SK-N-SH (cell line): ENCODE results near the gene ZKSCAN1. TPM values are rescaled to one million over a fixed set of nuclear protein-coding genes. Genes with fewer than 3 reads are reported as not detected.

ENCODE experiments used
- CTCF ChIA-PET: fragments of 300-600, 350-600 bp; formaldehyde crosslinking; extraction: SDS; loops from one replicate; lab custom pipeline; 2021; lab: Yijun Ruan, JAX
- POLR2A ChIA-PET: fragments of 350-600 bp; sonication (Branson Sonifier 250); formaldehyde crosslinking; extraction: SDS; loops from one replicate; lab custom pipeline; 2020; ENCODE audit warnings: antibody characterized with exemption, inconsistent platforms; lab: Yijun Ruan, JAX
- DNase-seq: peaks from one replicate; pipeline ENCODE4 v3.0.0; 2012
- H2AFZ ChIP-seq: fragments of 200-600 bp; sonication (generic); 2 replicates; pipeline ENCODE4 v1.8.1; 2016; ENCODE audit warnings: antibody characterized with exemption, mild to moderate bottlenecking, low read depth
- H3F3A ChIP-seq: fragments of 200-600 bp; sonication (generic); replicated peaks from 2 replicates; pipeline ENCODE3; 2016; ENCODE audit warnings: antibody characterized with exemption, mild to moderate bottlenecking; ENCODE audit not compliant: insufficient read depth
- H3K27ac ChIP-seq, 2 experiments: fragments of 200-500 bp in 1 of 2; fragments of 200-600 bp in 1 of 2; sonication (Bioruptor generic) in 1 of 2; sonication (generic), shearing (Covaris generic) in 1 of 2; 2 replicates each; pipeline versions ENCODE4 v1.5.1 to v1.6.1; 2014 to 2016; ENCODE audit warnings: low read depth in 2 of 2, inconsistent platforms in 1 of 2, low read length in 1 of 2, mild to moderate bottlenecking in 1 of 2, mixed read lengths in 1 of 2
- H3K27me3 ChIP-seq: fragments of 200-600 bp; sonication (generic), shearing (Covaris generic); 2 replicates; pipeline ENCODE4 v1.6.1; 2016; ENCODE audit warnings: mixed run types; ENCODE audit not compliant: insufficient read depth
- H3K36me3 ChIP-seq, 2 experiments: fragments of 200-500 bp in 1 of 2; fragments of 200-600 bp in 1 of 2; sonication (Bioruptor generic) in 1 of 2; sonication (generic) in 1 of 2; replicated peaks in 1 of 2; 2 replicates each; pipeline versions ENCODE3 to v1.5.1; 2014 to 2016; ENCODE audit warnings: low read length in 1 of 2, mild to moderate bottlenecking in 1 of 2; ENCODE audit not compliant: insufficient read depth in 2 of 2, control insufficient read depth in 1 of 2
- H3K4me1 ChIP-seq, 2 experiments: fragments of 200-500 bp in 1 of 2; fragments of 200-600 bp in 1 of 2; sonication (Bioruptor generic) in 1 of 2; sonication (generic), shearing (Covaris generic) in 1 of 2; 2 replicates each; pipeline versions ENCODE4 v1.5.1 to v1.6.1; 2014 to 2016; ENCODE audit warnings: low read depth in 1 of 2, low read length in 1 of 2, mixed run types in 1 of 2; ENCODE audit not compliant: insufficient read depth in 2 of 2, control insufficient read depth in 1 of 2
- H3K4me2 ChIP-seq: fragments of 200-600 bp; sonication (generic), shearing (Covaris generic); 2 replicates; pipeline ENCODE4 v1.6.1; 2017; ENCODE audit warnings: mixed run types
- H3K4me3 ChIP-seq, 2 experiments: fragments of 200-500 bp in 1 of 2; fragments of 200-600 bp in 1 of 2; sonication (Bioruptor generic) in 1 of 2; sonication (generic), shearing (Covaris generic) in 1 of 2; 2 replicates each; pipeline versions ENCODE4 v1.5.1 to v1.8.1; 2014 to 2016; ENCODE audit warnings: low read depth in 2 of 2, inconsistent platforms in 1 of 2, low read length in 1 of 2, mild to moderate bottlenecking in 1 of 2, mixed read lengths in 1 of 2, moderate library complexity in 1 of 2
- H3K79me2 ChIP-seq: fragments of 200-600 bp; sonication (generic); 2 replicates; pipeline ENCODE4 v1.8.1; 2017; ENCODE audit warnings: mild to moderate bottlenecking; ENCODE audit not compliant: insufficient read depth
- H3K9ac ChIP-seq: fragments of 200-600 bp; sonication (generic); 2 replicates; pipeline ENCODE4 v1.6.1; 2017; ENCODE audit warnings: mixed run types
- H3K9me2 ChIP-seq: fragments of 200-600 bp; sonication (generic); 2 replicates; pipeline ENCODE4 v1.6.1; 2017; ENCODE audit warnings: mixed run types
- H3K9me3 ChIP-seq: fragments of 200-600 bp; sonication (generic); 2 replicates; pipeline ENCODE4 v1.6.1; 2017; ENCODE audit warnings: mixed run types, mild to moderate bottlenecking, moderate library complexity
- H4K20me1 ChIP-seq: fragments of 200-600 bp; sonication (generic); 2 replicates; pipeline ENCODE4 v1.6.1; 2017; ENCODE audit warnings: mild to moderate bottlenecking, mixed run types; ENCODE audit not compliant: insufficient read depth
- CHD2 ChIP-seq: fragments of 150-350 bp; IDR thresholded peaks from 2 replicates; pipeline ENCODE4 v1.6.1; 2018; ENCODE audit warnings: low read length; ENCODE audit not compliant: partially characterized antibody
- EZH2phosphoT487 ChIP-seq: fragments of 200-600 bp; sonication (generic); IDR thresholded peaks from 2 replicates; pipeline ENCODE4 v1.6.1; 2017; ENCODE audit warnings: low read depth, mixed run types, mild to moderate bottlenecking, antibody characterized with exemption, moderate library complexity, borderline replicate concordance
- MEF2A ChIP-seq: IDR thresholded peaks from 2 replicates; pipeline ENCODE4 v1.4.0; 2012; ENCODE audit warnings: low read depth, borderline replicate concordance
- NFIC ChIP-seq: IDR thresholded peaks from 2 replicates; pipeline ENCODE4 v1.4.0; 2012; ENCODE audit warnings: borderline replicate concordance
- NRF1 ChIP-seq: IDR thresholded peaks from 2 replicates; pipeline ENCODE4 v1.6.1; 2012; ENCODE audit warnings: low read depth, mild to moderate bottlenecking, low read length
- POLR2AphosphoS5 ChIP-seq: IDR thresholded peaks from 2 replicates; pipeline ENCODE4 v1.6.1; 2012; ENCODE audit warnings: low read depth, low read length
- RAD21 ChIP-seq: IDR thresholded peaks from 2 replicates; pipeline ENCODE4 v1.6.1; 2012; ENCODE audit warnings: mild to moderate bottlenecking, low read length
- REST ChIP-seq: IDR thresholded peaks from 2 replicates; pipeline ENCODE4 v1.6.1; 2012; ENCODE audit warnings: mild to moderate bottlenecking, low read depth, low read length, moderate library complexity
- SMC3 ChIP-seq: IDR thresholded peaks from 2 replicates; pipeline ENCODE4 v1.6.1; 2012; ENCODE audit warnings: low read depth, low read length, improper control_type of control experiment
- YY1 ChIP-seq: IDR thresholded peaks from 2 replicates; pipeline ENCODE4 v1.4.0; 2012; ENCODE audit warnings: low read depth, mild to moderate bottlenecking
- ZBTB33 ChIP-seq: IDR thresholded peaks from 2 replicates; pipeline ENCODE4 v1.4.0; 2012; ENCODE audit warnings: low read depth, borderline replicate concordance
- WGBS: methylation state at CpG from one replicate; pipeline ENCODE4 v1.1.6; 2017; ENCODE audit warnings: low lambda C conversion rate; 5-methylcytosine and 5-hydroxymethylcytosine counted together
- polyA plus RNA-seq, 3 experiments: library from polyadenylated mRNA; depleted of rRNA; stranded (reverse); fragments of >200 nt; gene quantifications; 2 replicates each; pipeline ENCODE4 v1.2.3, GENCODE V29; 2012
- TF ChIP-seq, protein P1 (sequence below): fragments of 150-350 bp; IDR thresholded peaks from 2 replicates; pipeline ENCODE4 v1.6.1; 2017; ENCODE audit warnings: antibody characterized with exemption, low read length, low read depth, borderline replicate concordance

The ZKSCAN1 gene
- polyA plus RNA-seq, 1 of the 3 experiments (the other 2 are of a cell fraction) = 21.1 TPM

GRCh38 chr7:100017875-100018274 is 2.5 kb downstream of the ZKSCAN1 start:
- no peak for DNase-seq
- Histone ChIP-seq H3F3A (no peaks in the 10 kb centered on the region), H3K36me3 (peaks cover 12 to 28% of the 10 kb centered on the region in 2 experiments), H3K9ac (no peak overlapping the region; the same call in 1 of the 2 replicates), H3K4me3 (no peak overlapping the region), H3K9me3 (no peaks in the 10 kb centered on the region), H2AFZ (no peak overlapping the region), H3K27ac (no peak overlapping the region), H3K79me2 (peaks cover 73% of the 10 kb centered on the region), H3K4me1 (peaks cover 0 to 12% of the 10 kb centered on the region in 2 experiments; a peak in 3 of 4 replicates), H3K4me2 (peak overlapping the region; percentile 76; the same call in 1 of the 2 replicates), H3K9me2 (no peaks in the 10 kb centered on the region), H4K20me1 (peaks cover 62% of the 10 kb centered on the region), H3K27me3 (no peaks in the 10 kb centered on the region)
- ChIA-PET CTCF (interaction anchor here (1.1 to 7.3 kb wide), 6 partner anchors 11 to 115 kb away, joined by 3 to 59 read pairs (median 4); partner anchors contain the start of gene ZSCAN21), POLR2A (interaction anchor here (3.5 kb wide), 1 partner anchor 20 kb away, joined by 21 read pairs; no protein-coding TSS in a partner anchor)
- TF ChIP-seq POLR2AphosphoS5 (no peak), NRF1 (no peak), CHD2 (no peak), REST (no peak), ZBTB33 (no peak), RAD21 (no peak), YY1 (no peak), SMC3 (no peak), EZH2phosphoT487 (no peak), NFIC (no peak), MEF2A (no peak)
- TF ChIP-seq, protein P1, sequence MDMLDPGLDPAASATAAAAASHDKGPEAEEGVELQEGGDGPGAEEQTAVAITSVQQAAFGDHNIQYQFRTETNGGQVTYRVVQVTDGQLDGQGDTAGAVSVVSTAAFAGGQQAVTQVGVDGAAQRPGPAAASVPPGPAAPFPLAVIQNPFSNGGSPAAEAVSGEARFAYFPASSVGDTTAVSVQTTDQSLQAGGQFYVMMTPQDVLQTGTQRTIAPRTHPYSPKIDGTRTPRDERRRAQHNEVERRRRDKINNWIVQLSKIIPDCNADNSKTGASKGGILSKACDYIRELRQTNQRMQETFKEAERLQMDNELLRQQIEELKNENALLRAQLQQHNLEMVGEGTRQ = no peak
- WGBS = 95% methylated on average over 5 of the region's 5 CpGs
